ENCODE measurements around the gene OLIG1. TPM values are rescaled to one million over a fixed set of nuclear protein-coding genes. Genes with fewer than 3 reads are reported as not detected.

OLIG1 gene
- total and polyA plus RNA-seq, 2 of the 4 experiments (the other 2 are of a cell fraction): not detected

- in situ Hi-C loops (cut with MboI; ENCODE audit: low sequenced_read_pairs): no loop called here
- H3K9me1 ChIP-seq (ENCODE audit: insufficient read depth, low read length): no peaks in the 10 kb centered on the region
- no peak overlapping the region for H3K9ac ChIP-seq (ENCODE audit: low read depth, low read length)
- no peak overlapping the region for H3K4ac ChIP-seq (ENCODE audit: low read depth, low read length)
- H3K4me3 ChIP-seq (ENCODE audit: insufficient read depth, low read depth, low read length): no peak overlapping the region
- H2BK20ac ChIP-seq (ENCODE audit: low read depth, low read length): no peak overlapping the region
- POLR2A ChIA-PET (ENCODE audit: unreplicated experiment): no interaction called here
- H4K5ac ChIP-seq (ENCODE audit: low read depth, low read length): no peak overlapping the region
- H3K27ac ChIP-seq (ENCODE audit: insufficient read depth, low read length): no peak overlapping the region
- DNase-seq: no peak
- H3K56ac ChIP-seq (ENCODE audit: extremely low read depth, insufficient read depth, low read length): no peak overlapping the region
- no TSS peak for BruUV-seq (replicated peaks)
- H3K23ac ChIP-seq (ENCODE audit: low read depth, low read length): no peak overlapping the region
- no peak overlapping the region for H3K18ac ChIP-seq (ENCODE audit: low read depth, low read length)
- peaks cover 8% of the 10 kb centered on the region for H3K9me3 ChIP-seq (ENCODE audit: control insufficient read depth, insufficient read depth, low read length)
- no peak overlapping the region for H2AK5ac ChIP-seq (ENCODE audit: low read depth, low read length)
- intact Hi-C loops (cut with micrococcal nuclease): no loop called here
- peaks cover 92% of the 10 kb centered on the region for H3K27me3 ChIP-seq (ENCODE audit: control insufficient read depth, insufficient read depth, low read length)
- H3K4me2 ChIP-seq (ENCODE audit: low read depth, low read length): no peak overlapping the region
- dilution Hi-C loops (cut with HindIII; ENCODE audit: low sequenced_read_pairs, unreplicated experiment): no loop called here
- H3K36me3 ChIP-seq (ENCODE audit: control insufficient read depth, insufficient read depth, low read length): no peaks in the 10 kb centered on the region
- CTCF ChIA-PET: no interaction called here
- no peak overlapping the region for H2BK5ac ChIP-seq (ENCODE audit: low read depth, low read length, poor library complexity, severe bottlenecking)
- H3K79me1 ChIP-seq (ENCODE audit: low read depth in 1 of 2, low read length in 2 of 2): no peaks in the 10 kb centered on the region
- H2BK120ac ChIP-seq (ENCODE audit: low read depth, low read length): no peak overlapping the region
- H2AK9ac ChIP-seq (replicated peaks; ENCODE audit: low read depth, low read length, poor library complexity): peak overlapping the region; percentile 35
- H2BK15ac ChIP-seq (ENCODE audit: low read depth, low read length): no peak overlapping the region
- H4K91ac ChIP-seq (ENCODE audit: insufficient read depth, low read depth, low read length): no peak overlapping the region
- H4K20me1 ChIP-seq (ENCODE audit: insufficient read depth, low read length): peaks cover 3% of the 10 kb centered on the region; the same call in 1 of the 2 replicates
- ATAC-seq (ENCODE audit: low read depth): no peak
- no peaks in the 10 kb centered on the region for H3K4me1 ChIP-seq (ENCODE audit: control insufficient read depth, insufficient read depth, low read length)
- H3K14ac ChIP-seq (replicated peaks; ENCODE audit: low read depth, low read length): no peak overlapping the region
- no peak overlapping the region for H2AFZ ChIP-seq (replicated peaks; ENCODE audit: low read length, poor library complexity)
- H4K8ac ChIP-seq (ENCODE audit: low read depth in 2 of 2, low read length in 2 of 2): no peak overlapping the region
- whole genome bisulfite sequencing, 2 experiments (ENCODE audit: extremely low coverage in 2 of 2, insufficient read length in 1 of 2): no CpG with 5 or more reads among the region's 4 CpGs
- TF ChIP-seq FOS (IDR thresholded peaks at IDR 0.05; ENCODE audit: low read depth, low read length) (no peak), RFX5 (IDR thresholded peaks at IDR 0.05; ENCODE audit: low read depth, low read length) (no peak), MAFK (IDR thresholded peaks at IDR 0.05; ENCODE audit: low read depth, low read length) (no peak), CTCF (conservative IDR thresholded peaks at IDR 0.05; ENCODE audit: low read depth, low read length) (no peak), RCOR1 (IDR thresholded peaks at IDR 0.05; ENCODE audit: insufficient replicate concordance, low read length) (no peak), BHLHE40 (IDR thresholded peaks at IDR 0.05; ENCODE audit: low read depth, low read length) (no peak), RAD21 (IDR thresholded peaks at IDR 0.05; ENCODE audit: low read length) (no peak), USF2 (IDR thresholded peaks at IDR 0.05; ENCODE audit: low read depth, low read length) (no peak)
Measured at GRCh38 chr21:33021667-33022066, 48.3 kb upstream of the OLIG1 start.
